Stimulated activated CD4-positive, alpha-beta T cell treated with anti-CD3 and anti-CD28 coated beads, TNF-alpha, amount 100 ng/mL, for 1 hour (primary cell): Measurements from ENCODE around the gene VSIG1.

ENCODE experiments used
- DNase-seq, 3 donors: peaks; one replicate each; pipeline ENCODE4 v3.0.0-alpha.2; 2020; ENCODE audit warnings: low read depth in 3 of 3, low spot score in 1 of 3

VSIG1 gene

GRCh38 chrX:108064001-108064400, 19.1 kb downstream of the VSIG1 start:
- DNase-seq, result no peak

GRCh38 chrX:108064613-108065012, 19.7 kb downstream of the VSIG1 start:
- no peak for DNase-seq

GRCh38 chrX:108068121-108068520, 23.3 kb downstream of the VSIG1 start:
- DNase-seq, result no peak

- no peak for DNase-seq
Measured at GRCh38 chrX:108070891-108071290, 26.0 kb downstream of the VSIG1 start.

- no peak for DNase-seq
Measured at GRCh38 chrX:108071578-108071977, 26.7 kb downstream of the VSIG1 start.

GRCh38 chrX:108072746-108073145, 27.9 kb downstream of the VSIG1 start:
- no peak for DNase-seq

GRCh38 chrX:108081110-108081509, 36.2 kb downstream of the VSIG1 start:
- DNase-seq, result no peak

GRCh38 chrX:108087792-108088191, 42.9 kb downstream of the VSIG1 start:
- DNase-seq, result no peak

- DNase-seq, result no peak
Measured at GRCh38 chrX:108088511-108088910, 43.6 kb downstream of the VSIG1 start.

GRCh38 chrX:108090491-108091263, 45.8 kb downstream of the VSIG1 start:
- no peak for DNase-seq

- DNase-seq, result peak; percentile 55 to 70 (median 65)
Measured at GRCh38 chrX:108091264-108091877, 46.5 kb downstream of the VSIG1 start, which contains the start of the genes ATG4A and PSMD10. TSS of gene ATG4A (plus strand) at chrX:108091778. CDS start at chrX:108091827, 49 bp downstream. TSS of gene PSMD10 (minus strand) at chrX:108091542. CDS start at chrX:108091520, 22 bp downstream.

GRCh38 chrX:108091878-108092291, 47.0 kb downstream of the VSIG1 start:
- no peak for DNase-seq

GRCh38 chrX:108097380-108097779, 52.5 kb downstream of the VSIG1 start:
- no peak for DNase-seq

GRCh38 chrX:108105473-108105872, 60.6 kb downstream of the VSIG1 start:
- DNase-seq, result no peak

GRCh38 chrX:108114541-108114940, 69.7 kb downstream of the VSIG1 start:
- no peak for DNase-seq

GRCh38 chrX:108117988-108118387, 73.1 kb downstream of the VSIG1 start:
- no peak for DNase-seq

- no peak for DNase-seq
Measured at GRCh38 chrX:108121291-108121690, 76.4 kb downstream of the VSIG1 start.

- DNase-seq, result no peak
Measured at GRCh38 chrX:108122748-108123147, 77.9 kb downstream of the VSIG1 start.

- DNase-seq, result no peak
Measured at GRCh38 chrX:108123591-108124366, 78.9 kb downstream of the VSIG1 start.

GRCh38 chrX:108126661-108127060, 81.8 kb downstream of the VSIG1 start:
- no peak for DNase-seq

- no peak for DNase-seq
Measured at GRCh38 chrX:108127152-108127551, 82.3 kb downstream of the VSIG1 start.
